Fibroblast of pulmonary artery (primary cell): ENCODE data around the gene PALM3.

Source experiments
- DNase-seq: peaks from one replicate; pipeline ENCODE4 v3.0.0-alpha.2; 2010; ENCODE audit warnings: low read depth
- H3K4me3 ChIP-seq: replicated peaks from 2 replicates; pipeline ENCODE4 v1.5.1; 2011; ENCODE audit warnings: low read depth, mild to moderate bottlenecking, control low read depth, low read length, moderate library complexity
- CTCF ChIP-seq: IDR thresholded peaks from 2 replicates; pipeline ENCODE4 v1.5.1; 2011; ENCODE audit warnings: mild to moderate bottlenecking, control low read depth, low read length, inconsistent platforms; ENCODE audit errors: missing control alignments

PALM3 gene

GRCh38 chr19:14089412-14089661 lies 27.5 kb upstream of the PALM3 start:
- no peak for TF ChIP-seq CTCF
- DNase-seq = peak; percentile 43
- peak overlapping the region; percentile 75 for H3K4me3 ChIP-seq

GRCh38 chr19:14088634-14089411 lies 26.9 kb upstream of the PALM3 start:
- no peak for TF ChIP-seq CTCF
- peak overlapping the region; percentile 75 for H3K4me3 ChIP-seq
- DNase-seq = no peak

- no peak for DNase-seq
- no peak for TF ChIP-seq CTCF
- no peak overlapping the region for H3K4me3 ChIP-seq
Measured at GRCh38 chr19:14086098-14086497, 24.2 kb upstream of the PALM3 start.

GRCh38 chr19:14085309-14085995 lies 23.6 kb upstream of the PALM3 start, which contains the start of gene C19orf67:
C19orf67 (minus strand) TSS chr19:14085783; CDS start chr19:14085627, 156 bp downstream.
- no peak for DNase-seq
- TF ChIP-seq CTCF = no peak
- no peak within 1 kb of the TSS for H3K4me3 ChIP-seq

GRCh38 chr19:14082675-14082960 lies 20.7 kb upstream of the PALM3 start:
- DNase-seq = no peak
- no peak overlapping the region for H3K4me3 ChIP-seq
- no peak for TF ChIP-seq CTCF

- no peak for DNase-seq
- H3K4me3 ChIP-seq = peak overlapping the region; percentile 81
- TF ChIP-seq CTCF = no peak
Measured at GRCh38 chr19:14081797-14082674, 20.2 kb upstream of the PALM3 start.
